Superior temporal gyrus (tissue), 1 donor: Measurements from ENCODE around the gene BRCC3.

Experiments
- DNase-seq: peaks from one replicate; pipeline ENCODE4 v3.0.0-alpha.2; 2016; ENCODE audit errors: extremely low spot score

BRCC3 gene

DNA sequence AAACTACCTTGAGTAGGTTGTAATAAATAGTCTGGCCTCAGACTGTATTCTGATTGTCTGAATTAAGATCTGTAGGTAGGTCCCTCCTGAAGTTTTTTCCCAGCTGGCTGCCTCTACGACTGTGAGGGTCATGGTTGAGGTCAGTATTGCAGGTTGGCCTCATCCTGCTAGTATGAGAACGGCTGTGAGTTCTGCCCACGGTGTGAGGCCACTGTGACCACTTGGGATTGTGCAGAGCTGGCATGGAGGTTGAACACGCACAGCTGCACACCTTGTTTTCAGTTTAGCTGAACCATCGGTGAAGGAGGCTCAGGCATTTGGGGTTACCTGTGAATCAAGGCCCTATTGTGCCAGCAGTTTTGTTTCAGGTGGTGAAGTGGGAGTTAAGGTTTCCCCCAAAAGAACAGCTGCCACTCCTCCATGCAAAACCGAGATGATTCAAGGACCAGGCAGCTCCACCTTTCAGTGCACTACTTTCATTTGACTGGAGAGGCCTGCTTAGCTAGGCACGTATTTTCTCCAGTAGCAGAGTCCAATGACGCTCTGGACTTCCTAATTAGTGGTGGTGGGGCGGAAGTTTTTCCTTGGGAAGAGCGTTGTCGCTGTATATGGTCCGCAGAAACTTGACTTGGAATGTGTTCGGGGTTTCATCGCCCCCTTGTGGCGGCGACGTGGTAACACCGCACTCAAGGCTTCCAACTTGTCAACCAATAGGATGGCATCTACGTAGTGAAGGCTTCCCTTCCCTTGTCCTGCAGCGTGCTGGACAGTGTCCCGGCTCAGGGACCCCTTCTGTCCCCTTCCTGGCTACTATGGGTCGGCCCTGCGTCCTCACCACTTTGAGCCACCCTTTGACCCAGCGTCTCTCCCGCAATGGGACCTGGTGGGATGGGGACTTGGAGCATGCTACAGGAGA is 14.2 kb upstream of the BRCC3 start:
- peak; percentile 72 for DNase-seq

DNA sequence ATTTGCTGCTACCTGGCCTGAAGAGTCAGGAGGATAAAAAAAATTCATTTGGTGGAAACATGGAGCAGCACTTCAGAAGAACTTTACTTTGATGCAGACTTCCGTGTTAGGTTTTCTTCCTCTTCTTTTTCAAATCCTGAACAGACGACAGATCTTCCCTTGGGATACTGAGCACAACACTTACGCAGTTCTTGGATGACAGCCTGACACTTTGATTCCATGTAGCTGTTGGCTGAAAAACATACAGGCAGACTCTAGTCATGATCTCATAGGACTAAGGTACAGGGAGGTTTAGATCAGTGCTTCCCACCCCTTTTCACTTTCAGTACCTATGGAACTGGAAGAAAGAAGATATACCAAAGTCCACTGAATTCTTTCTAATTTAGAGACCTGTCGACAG is 9.5 kb upstream of the BRCC3 start:
- DNase-seq, result no peak

DNA sequence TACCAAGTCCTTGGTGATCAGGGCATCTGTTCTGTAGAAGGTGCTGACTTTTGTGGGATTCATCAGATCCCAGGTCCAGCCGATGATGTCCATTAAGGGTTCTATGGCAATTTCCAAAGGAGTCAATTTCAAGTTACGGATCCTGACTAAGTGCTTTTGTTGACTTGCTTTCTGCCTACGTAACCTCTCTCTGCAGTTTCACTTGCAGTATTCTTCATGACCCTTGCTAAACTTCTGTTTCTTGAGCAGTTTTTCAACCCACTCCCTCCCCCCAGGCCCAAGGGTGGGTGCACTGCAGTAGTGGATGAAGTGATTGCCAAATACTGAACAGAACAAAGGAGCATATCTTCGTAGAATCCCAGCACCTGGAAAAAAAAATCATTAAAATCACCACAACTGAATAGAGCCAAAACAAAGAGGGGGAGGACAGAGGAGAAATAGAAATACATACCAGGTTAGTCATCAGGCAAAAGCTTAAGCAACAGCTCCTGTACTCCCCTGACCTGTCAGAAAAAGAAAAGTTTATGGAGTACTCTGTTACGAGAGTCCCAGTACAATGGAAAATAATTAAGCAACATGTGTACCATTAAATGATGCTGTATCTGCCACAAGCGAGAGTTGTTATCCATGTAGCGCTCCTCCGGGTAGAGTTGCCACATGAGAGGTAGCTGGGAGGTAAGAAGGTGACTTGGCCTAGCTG is 6.1 kb upstream of the BRCC3 start:
- DNase-seq, result no peak

DNA sequence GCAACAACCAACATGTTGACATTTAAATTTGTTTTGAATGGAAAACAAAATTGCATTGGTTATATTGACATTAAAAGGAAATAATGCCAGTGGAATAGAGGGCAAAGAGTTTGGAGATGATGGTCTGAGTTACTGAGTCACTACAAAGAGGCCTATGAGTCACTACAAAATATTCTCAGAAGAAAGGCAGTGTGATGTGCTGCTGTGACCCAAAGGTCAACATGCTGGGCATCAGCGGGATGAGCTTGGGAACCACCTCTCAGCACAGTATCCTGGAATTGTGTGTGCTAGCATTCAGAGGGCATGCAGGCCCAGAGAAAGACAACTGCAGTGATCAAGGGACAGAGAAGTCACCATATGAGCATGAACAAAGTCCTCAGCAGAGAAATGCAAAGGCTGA is 3.1 kb upstream of the BRCC3 start:
- DNase-seq, result no peak

DNA sequence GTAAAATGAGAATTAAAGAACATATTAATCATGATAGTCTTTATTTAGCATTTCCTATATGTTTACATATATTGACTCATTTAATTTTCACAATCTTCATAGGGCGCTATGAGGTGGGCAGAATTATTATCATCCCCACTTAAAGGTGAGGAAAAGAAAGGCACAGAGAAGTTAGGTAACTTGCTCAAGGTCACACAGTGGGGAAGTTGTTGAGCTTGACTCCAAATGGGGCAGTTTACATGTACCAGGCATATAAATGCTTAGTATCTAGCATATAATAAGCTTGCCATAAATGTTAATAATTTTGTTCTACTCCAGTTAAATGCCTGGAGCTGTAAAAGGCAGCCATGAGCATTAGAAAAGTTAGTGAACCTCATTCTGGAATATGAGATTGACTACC is 1.9 kb upstream of the BRCC3 start:
- no peak for DNase-seq

DNA sequence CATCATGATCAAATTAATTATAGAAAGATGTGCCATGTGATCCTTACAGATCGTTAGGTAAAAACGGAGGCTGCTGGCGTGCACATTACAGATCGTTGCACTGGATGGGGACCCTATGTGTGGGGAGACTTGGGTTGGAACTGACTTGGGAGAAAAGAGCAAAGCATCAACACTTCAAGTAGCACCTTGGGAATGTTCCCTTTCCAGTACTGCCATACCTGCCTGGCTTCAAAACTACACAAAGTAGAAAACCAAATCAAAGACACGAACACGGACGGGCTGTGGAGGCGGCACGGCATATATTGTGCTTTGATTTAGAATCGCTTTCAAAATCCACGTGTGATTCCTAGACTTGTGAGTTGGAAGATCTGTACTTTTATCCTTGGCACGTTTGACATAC is 1.3 kb upstream of the BRCC3 start:
- DNase-seq, result no peak

DNA sequence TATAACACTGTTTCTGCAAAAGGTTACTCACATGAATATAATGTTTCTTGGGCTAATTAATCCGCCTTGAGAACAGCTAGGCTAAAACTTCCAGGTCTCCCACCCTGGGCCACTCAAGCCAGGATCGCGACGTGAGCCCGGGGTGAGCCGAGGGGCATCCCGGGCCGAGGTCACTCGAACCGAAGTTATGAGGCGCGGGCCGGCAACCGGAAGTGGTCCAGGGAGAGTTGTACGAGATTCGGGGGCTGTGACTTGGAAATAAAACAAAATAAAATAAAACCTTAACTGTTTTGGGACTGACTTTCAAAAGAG is 689 bp upstream of the BRCC3 start:
- DNase-seq, result no peak

DNA sequence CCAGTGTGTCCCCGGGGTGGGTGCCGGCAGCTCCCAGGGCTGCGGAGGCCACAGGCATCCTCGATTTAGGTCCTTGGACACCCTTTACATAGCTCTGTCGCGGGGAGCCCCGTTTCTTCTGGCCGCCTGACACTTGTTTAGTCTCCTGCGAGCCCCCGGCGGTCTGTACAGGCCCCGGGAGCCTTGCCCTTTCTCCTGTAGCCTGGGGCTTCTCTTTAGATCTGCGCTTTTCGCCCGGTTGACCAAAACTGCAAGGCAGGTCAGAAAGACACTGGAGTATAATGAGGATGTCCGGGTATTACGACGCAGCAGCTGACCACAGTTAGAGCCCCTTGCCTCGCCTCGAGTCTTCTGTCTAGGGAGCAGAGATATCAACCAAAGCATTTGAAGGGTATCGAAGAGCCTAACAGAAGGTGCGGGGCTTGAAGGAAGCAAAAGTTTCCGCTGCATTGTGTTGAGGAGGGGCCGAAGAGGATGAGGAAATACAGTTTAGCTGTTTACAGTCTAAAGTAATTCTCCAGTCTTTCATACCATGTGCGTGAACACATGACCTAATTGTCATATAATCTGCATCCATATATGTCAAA is 479 bp downstream of the BRCC3 start:
- no peak for DNase-seq

DNA sequence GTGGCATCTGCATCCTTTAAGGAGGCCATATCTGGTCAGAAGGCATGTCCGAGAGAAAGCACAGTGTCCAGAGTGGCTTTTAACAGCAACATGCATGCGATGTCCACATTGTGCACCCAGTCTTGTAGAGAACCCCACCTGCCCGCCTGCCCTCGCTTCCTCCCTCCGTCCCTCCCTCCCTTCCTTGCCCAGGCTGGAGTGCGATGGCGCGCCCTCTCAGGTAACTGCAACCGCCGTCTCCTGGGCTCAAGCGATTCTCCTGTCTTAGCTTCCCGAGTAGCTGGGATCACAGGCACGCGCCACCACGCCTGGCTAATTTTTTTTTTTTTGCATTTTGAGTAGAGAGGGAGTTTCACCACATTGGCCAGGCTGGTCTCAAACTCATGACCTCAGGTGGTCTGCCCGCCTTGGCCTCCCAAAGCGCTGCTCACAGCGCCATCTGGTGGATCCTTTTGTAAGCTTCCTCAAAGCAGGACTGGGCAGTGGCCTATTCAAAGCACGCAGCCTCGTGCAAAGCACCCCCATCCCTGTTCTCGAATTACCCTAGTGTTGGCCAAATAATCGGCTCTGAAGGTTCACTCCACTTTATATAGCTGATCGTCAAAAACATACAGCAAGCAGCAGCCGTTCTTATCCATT is 15.0 kb downstream of the BRCC3 start:
- no peak for DNase-seq

DNA sequence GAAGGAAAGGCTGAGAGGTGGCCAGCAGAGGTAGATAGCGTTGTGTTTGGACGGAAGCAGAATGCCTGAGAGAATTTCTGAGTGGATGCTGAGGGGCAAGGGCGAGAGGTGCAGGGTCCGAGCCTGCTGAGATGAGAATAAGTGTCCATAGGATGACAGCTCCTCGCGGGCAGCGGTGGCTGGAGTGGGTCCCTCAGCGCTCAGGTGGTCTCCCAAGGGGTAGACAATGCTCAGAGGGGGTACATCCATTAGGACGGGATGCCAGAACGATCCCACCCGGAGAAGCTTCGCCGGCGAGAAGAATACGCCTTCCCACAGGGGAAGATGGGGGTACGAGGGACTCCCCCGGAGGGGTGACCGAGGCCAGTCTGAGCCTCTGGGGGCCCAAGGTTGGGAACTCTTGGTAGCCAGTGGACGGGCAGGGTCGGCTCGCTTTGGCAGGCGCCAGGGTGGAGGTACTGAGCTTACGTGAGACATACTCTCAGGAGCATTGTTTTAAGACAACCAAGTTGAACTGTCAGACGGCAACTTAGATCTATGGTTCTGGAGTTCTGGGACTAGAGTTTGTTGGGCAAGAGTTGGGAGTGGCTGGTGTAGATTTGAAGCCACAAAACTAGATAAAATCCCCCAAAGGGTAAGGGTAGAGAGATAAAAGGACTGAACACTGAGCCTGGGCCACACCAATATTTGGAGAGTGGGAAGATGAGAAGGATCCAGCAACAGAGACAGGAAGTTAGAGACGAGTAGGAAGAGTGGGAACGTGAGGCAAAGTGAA is 15.8 kb downstream of the BRCC3 start:
- no peak for DNase-seq

DNA sequence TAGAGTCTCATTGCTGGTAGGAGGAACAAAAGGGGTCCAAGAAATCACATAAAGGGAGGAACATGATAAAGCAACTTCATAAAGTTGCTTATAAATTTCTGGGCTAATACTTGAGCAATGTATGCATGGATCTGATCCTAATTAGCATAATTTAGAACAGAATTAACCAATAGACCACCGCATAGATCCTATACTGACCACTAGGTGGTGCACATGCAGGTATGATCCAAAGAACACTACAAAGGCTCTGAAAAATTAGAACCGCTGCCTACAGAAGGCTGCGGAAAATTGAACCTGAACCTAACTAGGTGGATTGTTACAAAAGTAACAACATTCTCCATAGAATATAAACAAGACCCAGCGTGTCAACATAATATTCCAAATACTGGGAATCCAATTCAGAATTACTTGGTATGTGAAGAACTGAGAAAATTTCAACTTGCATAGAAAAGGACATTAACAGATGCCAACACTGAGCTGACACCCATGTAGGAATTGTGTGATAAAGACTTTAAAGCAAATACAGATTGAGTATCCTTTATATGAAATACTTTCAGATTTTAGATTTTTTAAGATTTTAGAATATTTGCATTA is 23.3 kb downstream of the BRCC3 start:
- peak; percentile 42 for DNase-seq

DNA sequence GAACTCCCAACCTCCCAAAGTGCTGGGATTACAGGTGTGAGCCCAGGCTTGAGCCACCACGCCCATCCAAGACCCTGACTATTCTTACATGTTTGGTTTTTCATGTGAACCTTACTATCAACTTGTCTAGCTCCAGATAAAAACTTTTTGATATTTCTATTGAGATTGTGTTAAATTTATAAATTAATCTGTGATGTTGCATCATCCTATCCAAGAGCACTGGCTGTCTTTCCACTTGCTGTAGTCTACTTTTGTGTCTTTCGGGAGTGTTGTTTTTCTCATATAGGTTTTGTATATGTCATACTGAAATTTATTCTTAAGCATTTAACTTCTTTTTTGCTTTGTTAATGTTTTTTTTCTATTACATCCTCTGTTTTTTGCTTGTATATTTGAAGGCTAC is 34.6 kb downstream of the BRCC3 start:
- no peak for DNase-seq

DNA sequence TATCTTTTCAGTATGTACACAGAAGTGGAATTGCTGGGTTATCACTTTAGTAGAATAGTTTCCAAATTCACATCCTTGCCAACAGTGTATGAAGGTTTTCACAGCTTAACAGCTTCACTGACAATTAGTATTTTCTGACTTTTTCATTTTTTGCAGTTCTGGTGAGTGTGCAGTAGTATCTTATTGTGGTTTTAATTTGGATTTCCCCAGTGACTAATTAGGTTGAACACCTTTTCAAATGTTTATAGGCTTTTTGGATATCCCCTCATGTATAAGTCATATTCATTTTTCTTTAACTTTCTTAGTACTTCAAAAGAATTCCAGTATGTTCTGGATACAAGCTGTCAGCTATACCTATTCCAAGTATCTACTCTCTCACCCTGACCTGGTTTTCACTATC is 37.1 kb downstream of the BRCC3 start:
- no peak for DNase-seq

DNA sequence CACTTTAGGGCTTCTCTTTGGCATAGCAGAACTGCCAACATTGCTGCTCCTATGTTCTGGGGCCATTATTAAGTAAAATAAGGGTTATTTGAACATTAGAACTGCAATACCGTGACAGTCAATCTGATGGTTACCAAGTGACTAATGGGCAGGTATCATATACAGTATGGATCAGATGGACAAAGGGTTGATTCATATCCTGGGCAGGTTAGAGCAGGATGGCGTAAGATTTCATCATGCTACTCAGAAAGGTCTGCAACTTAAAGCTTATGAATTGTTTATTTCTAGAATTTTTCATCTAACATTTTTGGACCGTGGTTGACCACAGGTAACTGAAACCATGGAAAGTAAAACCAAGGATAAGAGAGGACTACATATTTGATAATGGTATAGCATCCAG is 40.9 kb downstream of the BRCC3 start:
- no peak for DNase-seq

DNA sequence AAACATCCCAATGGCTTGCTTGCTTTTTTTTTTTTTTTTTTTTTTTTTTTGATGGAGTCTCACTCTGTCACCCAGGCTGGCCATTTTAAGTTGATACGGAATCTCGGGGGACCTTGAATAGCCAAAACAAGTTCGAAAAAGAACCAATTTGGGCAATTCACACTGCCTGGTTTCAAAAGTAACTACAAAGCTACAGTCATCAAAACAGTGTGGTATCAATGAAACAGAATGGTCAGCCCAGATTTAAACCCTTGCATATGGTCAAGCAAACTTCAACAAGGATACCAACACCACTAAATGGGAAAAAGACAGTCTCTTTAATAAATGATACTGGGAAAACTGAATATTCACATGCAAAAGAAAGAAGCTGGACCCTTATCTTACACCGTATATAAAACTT is 41.8 kb downstream of the BRCC3 start:
- no peak for DNase-seq

DNA sequence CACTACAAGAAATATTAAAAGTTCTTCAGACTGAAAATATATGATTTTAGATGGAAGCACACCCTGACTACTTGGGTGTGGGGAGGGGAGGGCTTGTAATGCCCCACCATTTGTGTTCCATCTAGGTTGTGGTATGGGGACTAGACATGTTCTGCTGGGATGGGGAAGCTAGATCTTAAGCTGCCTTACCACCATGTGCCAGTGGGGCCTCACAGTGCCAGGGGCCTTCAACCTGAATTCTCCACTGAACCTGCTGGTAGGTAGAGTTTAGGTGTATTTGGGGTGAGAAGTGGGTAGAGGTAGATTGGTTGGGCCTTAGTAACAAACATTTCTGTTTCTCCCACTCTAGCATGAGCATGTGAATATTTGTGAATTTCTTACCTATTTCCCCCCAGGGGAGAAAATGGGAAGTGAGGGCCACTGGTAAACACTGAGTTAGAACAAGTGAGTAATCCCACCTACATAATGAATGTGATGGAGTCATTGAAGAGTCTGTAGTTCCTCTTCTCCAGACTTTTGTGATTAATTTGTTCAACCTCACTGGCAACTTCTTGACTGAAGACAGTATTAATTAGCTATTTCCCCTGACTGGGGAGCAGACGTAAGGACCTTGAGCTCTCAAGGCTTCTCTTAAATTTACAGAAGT is 44.0 kb downstream of the BRCC3 start:
- no peak for DNase-seq

DNA sequence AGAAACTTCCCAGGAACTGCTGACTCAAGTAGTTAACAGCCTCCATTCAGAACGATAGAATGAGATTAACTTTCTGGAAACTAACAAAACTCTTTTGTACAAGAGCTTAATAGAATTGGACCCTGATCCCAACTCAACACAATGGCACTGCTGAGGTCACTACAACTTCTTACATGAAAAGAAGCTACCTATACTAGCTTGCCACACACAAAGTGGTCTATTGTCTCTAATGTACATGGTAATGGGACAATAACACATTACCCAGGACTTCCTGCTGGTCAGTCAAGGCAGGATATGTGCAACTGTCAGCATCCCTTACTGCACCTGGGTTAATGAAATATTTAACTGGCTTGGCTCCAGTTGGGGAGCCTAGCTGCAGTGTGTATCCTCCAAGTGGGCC is 56.2 kb downstream of the BRCC3 start:
- no peak for DNase-seq

DNA sequence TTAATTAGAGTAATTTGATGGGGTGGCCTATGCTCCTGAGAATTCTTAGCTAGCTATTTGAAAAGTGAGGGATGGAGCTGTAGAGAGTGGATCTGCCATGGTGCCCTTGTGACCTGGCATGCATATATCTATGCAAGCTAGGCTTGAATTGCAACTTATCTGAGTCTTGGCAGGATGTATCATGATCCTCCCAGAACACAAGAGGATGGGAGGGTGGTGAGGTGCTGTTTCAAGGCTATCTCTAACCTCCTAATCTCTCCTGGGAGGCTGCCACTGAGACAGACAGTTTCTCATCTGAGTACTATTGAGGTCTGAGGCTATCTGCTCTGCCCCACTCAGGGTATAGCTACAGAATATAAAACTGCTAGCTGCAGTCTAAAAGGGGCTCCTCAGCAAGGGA is 56.6 kb downstream of the BRCC3 start:
- DNase-seq, result no peak

DNA sequence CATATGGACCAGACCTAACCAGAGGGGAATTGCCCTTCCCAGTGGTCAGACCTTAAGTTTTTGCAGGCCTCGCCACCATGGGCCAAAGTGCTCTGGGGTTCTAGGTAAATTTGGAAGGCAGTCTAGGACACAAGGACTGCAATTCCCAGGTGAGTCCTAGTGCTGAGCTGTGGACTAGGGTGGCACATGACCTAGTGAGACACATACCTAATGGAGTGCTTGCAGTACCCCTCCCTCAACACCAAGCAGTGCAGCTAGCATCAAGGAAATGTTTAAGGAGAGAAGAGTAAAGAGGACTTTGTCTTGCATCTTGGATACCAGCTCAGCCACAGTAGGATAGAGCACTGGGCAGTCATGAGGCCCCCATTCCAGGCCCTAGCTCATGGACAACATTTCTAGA is 60.8 kb downstream of the BRCC3 start:
- no peak for DNase-seq

DNA sequence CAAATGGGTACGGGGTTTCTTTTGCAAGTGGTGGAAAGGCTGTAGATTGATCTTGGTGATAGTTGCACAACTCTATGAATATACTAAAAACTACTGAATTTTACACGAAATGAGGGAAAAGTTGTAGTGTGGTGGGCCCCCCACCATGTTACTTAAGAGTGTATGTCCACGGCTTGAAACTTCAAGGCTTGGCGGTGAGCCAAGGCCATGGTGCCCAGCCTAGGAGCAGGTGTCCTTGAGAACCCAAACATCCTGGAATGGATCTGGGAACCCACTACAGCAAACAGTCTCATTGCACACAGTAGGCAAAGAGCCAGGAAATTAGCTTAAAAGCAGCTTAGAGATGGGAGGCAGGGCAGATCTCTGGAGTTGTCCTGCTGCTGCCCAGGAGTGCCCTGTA is 62.9 kb downstream of the BRCC3 start:
- no peak for DNase-seq

DNA sequence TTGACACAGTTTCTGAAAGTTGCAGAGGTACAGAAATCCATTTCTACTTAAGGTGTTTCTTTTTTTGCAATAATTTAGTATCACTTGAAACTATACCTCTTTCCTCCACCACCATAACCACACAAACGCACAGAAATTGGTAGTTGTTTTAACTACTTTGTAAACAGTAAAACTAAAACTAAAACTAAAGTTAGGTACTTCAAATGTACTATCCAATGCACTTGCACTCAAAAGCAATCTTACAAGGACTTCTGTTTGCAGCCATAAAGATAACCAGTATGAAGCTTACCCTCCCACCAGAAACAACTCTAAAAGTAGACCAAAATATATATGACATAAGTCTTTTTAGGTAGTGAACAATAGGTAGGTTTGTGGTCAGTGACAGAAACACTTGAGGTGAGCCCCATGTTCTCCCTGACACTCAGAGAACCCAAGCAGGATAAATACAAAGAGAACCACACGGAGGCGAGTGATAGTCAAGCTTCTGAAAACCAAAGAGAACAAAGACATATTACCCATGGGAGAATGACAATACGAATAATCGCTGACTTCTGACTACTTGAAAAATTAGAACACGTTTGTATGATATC is 72.7 kb downstream of the BRCC3 start:
- DNase-seq, result no peak
